ENCODE data around the gene NECTIN4.

DNA sequence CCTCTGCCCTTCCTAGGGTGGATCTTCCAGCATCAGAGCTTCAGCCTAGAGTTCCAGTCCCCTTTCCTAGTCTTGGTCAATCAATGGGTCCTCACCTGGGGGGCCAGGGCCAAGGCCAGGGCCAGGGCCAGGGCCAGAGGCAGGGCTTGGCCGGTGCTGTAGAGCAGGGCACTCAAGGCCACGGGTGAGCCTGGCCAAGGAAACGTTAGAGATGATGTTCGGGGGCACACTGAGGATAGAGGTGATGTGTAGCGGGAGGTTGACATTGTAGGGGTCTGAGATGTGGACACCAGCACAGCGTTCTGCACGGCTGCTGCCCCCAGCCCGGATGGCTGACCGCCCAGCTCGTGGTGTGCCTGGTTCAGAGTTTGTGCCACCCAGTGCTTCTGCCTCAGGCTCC, 38.1 kb downstream of the NECTIN4 start:
- TF ChIP-seq, protein P1, sequence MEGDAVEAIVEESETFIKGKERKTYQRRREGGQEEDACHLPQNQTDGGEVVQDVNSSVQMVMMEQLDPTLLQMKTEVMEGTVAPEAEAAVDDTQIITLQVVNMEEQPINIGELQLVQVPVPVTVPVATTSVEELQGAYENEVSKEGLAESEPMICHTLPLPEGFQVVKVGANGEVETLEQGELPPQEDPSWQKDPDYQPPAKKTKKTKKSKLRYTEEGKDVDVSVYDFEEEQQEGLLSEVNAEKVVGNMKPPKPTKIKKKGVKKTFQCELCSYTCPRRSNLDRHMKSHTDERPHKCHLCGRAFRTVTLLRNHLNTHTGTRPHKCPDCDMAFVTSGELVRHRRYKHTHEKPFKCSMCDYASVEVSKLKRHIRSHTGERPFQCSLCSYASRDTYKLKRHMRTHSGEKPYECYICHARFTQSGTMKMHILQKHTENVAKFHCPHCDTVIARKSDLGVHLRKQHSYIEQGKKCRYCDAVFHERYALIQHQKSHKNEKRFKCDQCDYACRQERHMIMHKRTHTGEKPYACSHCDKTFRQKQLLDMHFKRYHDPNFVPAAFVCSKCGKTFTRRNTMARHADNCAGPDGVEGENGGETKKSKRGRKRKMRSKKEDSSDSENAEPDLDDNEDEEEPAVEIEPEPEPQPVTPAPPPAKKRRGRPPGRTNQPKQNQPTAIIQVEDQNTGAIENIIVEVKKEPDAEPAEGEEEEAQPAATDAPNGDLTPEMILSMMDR (IDR thresholded peaks at IDR 0.05) = no peak
- no peak for TF ChIP-seq EZH2 (IDR thresholded peaks at IDR 0.05)
- TF ChIP-seq EZH2phosphoT487 (IDR thresholded peaks at IDR 0.05) = no peak

All from neural progenitor cell (in vitro differentiated cells).